Measurements from ENCODE around the gene GSC2.

- TF ChIP-seq, protein P1, sequence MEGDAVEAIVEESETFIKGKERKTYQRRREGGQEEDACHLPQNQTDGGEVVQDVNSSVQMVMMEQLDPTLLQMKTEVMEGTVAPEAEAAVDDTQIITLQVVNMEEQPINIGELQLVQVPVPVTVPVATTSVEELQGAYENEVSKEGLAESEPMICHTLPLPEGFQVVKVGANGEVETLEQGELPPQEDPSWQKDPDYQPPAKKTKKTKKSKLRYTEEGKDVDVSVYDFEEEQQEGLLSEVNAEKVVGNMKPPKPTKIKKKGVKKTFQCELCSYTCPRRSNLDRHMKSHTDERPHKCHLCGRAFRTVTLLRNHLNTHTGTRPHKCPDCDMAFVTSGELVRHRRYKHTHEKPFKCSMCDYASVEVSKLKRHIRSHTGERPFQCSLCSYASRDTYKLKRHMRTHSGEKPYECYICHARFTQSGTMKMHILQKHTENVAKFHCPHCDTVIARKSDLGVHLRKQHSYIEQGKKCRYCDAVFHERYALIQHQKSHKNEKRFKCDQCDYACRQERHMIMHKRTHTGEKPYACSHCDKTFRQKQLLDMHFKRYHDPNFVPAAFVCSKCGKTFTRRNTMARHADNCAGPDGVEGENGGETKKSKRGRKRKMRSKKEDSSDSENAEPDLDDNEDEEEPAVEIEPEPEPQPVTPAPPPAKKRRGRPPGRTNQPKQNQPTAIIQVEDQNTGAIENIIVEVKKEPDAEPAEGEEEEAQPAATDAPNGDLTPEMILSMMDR (IDR thresholded peaks at IDR 0.05; ENCODE audit: insufficient read depth, low read length), result no peak
- TF ChIP-seq POLR2AphosphoS5 (IDR thresholded peaks at IDR 0.05; ENCODE audit: low read depth) (no peak), GABPA (IDR thresholded peaks at IDR 0.05; ENCODE audit: low read depth) (no peak)
- TF ChIP-seq, protein P2, sequence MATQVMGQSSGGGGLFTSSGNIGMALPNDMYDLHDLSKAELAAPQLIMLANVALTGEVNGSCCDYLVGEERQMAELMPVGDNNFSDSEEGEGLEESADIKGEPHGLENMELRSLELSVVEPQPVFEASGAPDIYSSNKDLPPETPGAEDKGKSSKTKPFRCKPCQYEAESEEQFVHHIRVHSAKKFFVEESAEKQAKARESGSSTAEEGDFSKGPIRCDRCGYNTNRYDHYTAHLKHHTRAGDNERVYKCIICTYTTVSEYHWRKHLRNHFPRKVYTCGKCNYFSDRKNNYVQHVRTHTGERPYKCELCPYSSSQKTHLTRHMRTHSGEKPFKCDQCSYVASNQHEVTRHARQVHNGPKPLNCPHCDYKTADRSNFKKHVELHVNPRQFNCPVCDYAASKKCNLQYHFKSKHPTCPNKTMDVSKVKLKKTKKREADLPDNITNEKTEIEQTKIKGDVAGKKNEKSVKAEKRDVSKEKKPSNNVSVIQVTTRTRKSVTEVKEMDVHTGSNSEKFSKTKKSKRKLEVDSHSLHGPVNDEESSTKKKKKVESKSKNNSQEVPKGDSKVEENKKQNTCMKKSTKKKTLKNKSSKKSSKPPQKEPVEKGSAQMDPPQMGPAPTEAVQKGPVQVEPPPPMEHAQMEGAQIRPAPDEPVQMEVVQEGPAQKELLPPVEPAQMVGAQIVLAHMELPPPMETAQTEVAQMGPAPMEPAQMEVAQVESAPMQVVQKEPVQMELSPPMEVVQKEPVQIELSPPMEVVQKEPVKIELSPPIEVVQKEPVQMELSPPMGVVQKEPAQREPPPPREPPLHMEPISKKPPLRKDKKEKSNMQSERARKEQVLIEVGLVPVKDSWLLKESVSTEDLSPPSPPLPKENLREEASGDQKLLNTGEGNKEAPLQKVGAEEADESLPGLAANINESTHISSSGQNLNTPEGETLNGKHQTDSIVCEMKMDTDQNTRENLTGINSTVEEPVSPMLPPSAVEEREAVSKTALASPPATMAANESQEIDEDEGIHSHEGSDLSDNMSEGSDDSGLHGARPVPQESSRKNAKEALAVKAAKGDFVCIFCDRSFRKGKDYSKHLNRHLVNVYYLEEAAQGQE (IDR thresholded peaks at IDR 0.05; ENCODE audit: insufficient replicate concordance, low read depth), result no peak
These were observed 10.1 kb downstream of the GSC2 start for GRCh38 chr22:19139974-19140373.

Data from HL-60 (cell line).